WTC11 (cell line): ENCODE data around the gene PDSS1. TPM values are rescaled to one million over a fixed set of nuclear protein-coding genes. Genes with fewer than 3 reads are reported as not detected.

ENCODE experiments used
- ATAC-seq: fragments of 200-7000 bp; cut with Tn5 transposase; 2 replicates; pipeline ENCODE4 v1.10.0; 2021; ENCODE audit warnings: mild to moderate bottlenecking, moderate library complexity
- CTCF ChIA-PET: fragments of 300-600 bp; sonication (Branson Sonifier 250); formaldehyde crosslinking; loops from one replicate; lab custom pipeline; 2021; ENCODE audit warnings: antibody characterized with exemption; lab: Charles Lee
- POLR2A ChIA-PET: fragments of 350-600 bp; sonication (Branson Sonifier 250); formaldehyde crosslinking; loops from one replicate; lab custom pipeline; 2021; ENCODE audit warnings: antibody characterized with exemption; lab: Charles Lee
- DNase-seq: peaks from one replicate; pipeline ENCODE4 v3.0.0; 2021; ENCODE audit warnings: low spot score
- H3K27ac Mint-ChIP-seq: 2 replicates; pipeline ENCODE4 v1.8.0; 2021; ENCODE audit warnings: mixed read lengths
- H3K27me3 Mint-ChIP-seq: 2 replicates; pipeline ENCODE4 v1.8.0; 2021; ENCODE audit warnings: low read depth, mild to moderate bottlenecking, moderate library complexity, mixed read lengths
- H3K36me3 Mint-ChIP-seq: 2 replicates; pipeline ENCODE4 v1.8.0; 2021; ENCODE audit warnings: mixed read lengths
- H3K4me1 Mint-ChIP-seq: 2 replicates; pipeline ENCODE4 v1.8.0; 2022; ENCODE audit warnings: mixed read lengths
- H3K4me3 Mint-ChIP-seq: 2 replicates; pipeline ENCODE4 v1.8.0; 2021; ENCODE audit warnings: mild to moderate bottlenecking, moderate library complexity, mixed read lengths
- H3K9me3 Mint-ChIP-seq: 2 replicates; pipeline ENCODE4 v1.8.0; 2021; ENCODE audit warnings: mixed read lengths
- ATF6 ChIP-seq: sonication (generic); formaldehyde crosslinking; IDR thresholded peaks from 2 replicates; pipeline ENCODE4 v1.8.1; 2023; ENCODE audit warnings: mild to moderate bottlenecking, missing genetic modification reagents
- CBFB ChIP-seq: sonication (generic); formaldehyde crosslinking; IDR thresholded peaks from 2 replicates; pipeline ENCODE4 v1.8.1; 2022; ENCODE audit warnings: mild to moderate bottlenecking, low read depth, missing genetic modification reagents
- E2F1 ChIP-seq: sonication (generic); formaldehyde crosslinking; IDR thresholded peaks from 2 replicates; pipeline ENCODE4 v1.8.0; 2022; ENCODE audit warnings: mild to moderate bottlenecking, missing genetic modification reagents
- ERG ChIP-seq: fragments of 250-450 bp; sonication (Bioruptor Pico); IDR thresholded peaks from 2 replicates; pipeline ENCODE4 v1.8.0; 2021; ENCODE audit warnings: mild to moderate bottlenecking
- FOXP4 ChIP-seq: sonication (generic); formaldehyde crosslinking; IDR thresholded peaks from 2 replicates; pipeline ENCODE4 v1.8.0; 2022; ENCODE audit warnings: mild to moderate bottlenecking, missing genetic modification reagents
- GABPB1 ChIP-seq: sonication (generic); formaldehyde crosslinking; IDR thresholded peaks from 2 replicates; pipeline ENCODE4 v1.8.1; 2023; ENCODE audit warnings: mild to moderate bottlenecking, missing genetic modification reagents
- JUN ChIP-seq: sonication (generic); formaldehyde crosslinking; IDR thresholded peaks from 2 replicates; pipeline ENCODE4 v1.8.0; 2023; ENCODE audit warnings: mild to moderate bottlenecking, missing genetic modification reagents
- MAX ChIP-seq: sonication (generic); formaldehyde crosslinking; IDR thresholded peaks from 2 replicates; pipeline ENCODE4 v1.8.0; 2022; ENCODE audit warnings: mild to moderate bottlenecking, missing genetic modification reagents
- MXD4 ChIP-seq: fragments of 250-450 bp; sonication (Bioruptor Pico); IDR thresholded peaks from 2 replicates; pipeline ENCODE4 v1.8.0; 2021; ENCODE audit warnings: mild to moderate bottlenecking, moderate library complexity, borderline replicate concordance
- NR2C2 ChIP-seq: sonication (generic); formaldehyde crosslinking; IDR thresholded peaks from 2 replicates; pipeline ENCODE4 v1.8.0; 2022; ENCODE audit warnings: mild to moderate bottlenecking, missing genetic modification reagents
- PRRX2 ChIP-seq: fragments of 250-450 bp; sonication (Bioruptor Pico); IDR thresholded peaks from 2 replicates; pipeline ENCODE4 v1.8.0; 2021; ENCODE audit warnings: mild to moderate bottlenecking
- RORB ChIP-seq: fragments of 250-450 bp; sonication (Bioruptor Pico); IDR thresholded peaks from 2 replicates; pipeline ENCODE4 v1.9.0; 2021; ENCODE audit warnings: mild to moderate bottlenecking
- SMAD3 ChIP-seq: sonication (generic); formaldehyde crosslinking; IDR thresholded peaks from 2 replicates; pipeline ENCODE4 v1.8.0; 2022; ENCODE audit warnings: missing genetic modification reagents, mild to moderate bottlenecking, borderline replicate concordance
- SOX15 ChIP-seq: fragments of 250-450 bp; sonication (Bioruptor Pico); IDR thresholded peaks from 2 replicates; pipeline ENCODE4 v1.9.0; 2021; ENCODE audit warnings: mild to moderate bottlenecking
- SP1 ChIP-seq: sonication (generic); formaldehyde crosslinking; conservative IDR thresholded peaks from 2 replicates; pipeline ENCODE4 v1.8.1; 2022; ENCODE audit warnings: missing genetic modification reagents
- TCF7 ChIP-seq: sonication (generic); formaldehyde crosslinking; IDR thresholded peaks from 2 replicates; pipeline ENCODE4 v1.8.0; 2022; ENCODE audit warnings: mild to moderate bottlenecking, low read depth, missing genetic modification reagents, moderate library complexity
- TP53 ChIP-seq: sonication (generic); formaldehyde crosslinking; IDR thresholded peaks from 2 replicates; pipeline ENCODE4 v1.8.1; 2023; ENCODE audit warnings: mild to moderate bottlenecking, missing genetic modification reagents
- ZNF512 ChIP-seq: sonication (generic); formaldehyde crosslinking; IDR thresholded peaks from 2 replicates; pipeline ENCODE4 v1.8.1; 2022; ENCODE audit warnings: missing genetic modification reagents, borderline replicate concordance
- total RNA-seq: library from RNA; stranded (reverse); gene quantifications from 3 replicates; pipeline ENCODE4 v1.2.3, GENCODE V29; 2021

Gene PDSS1
- total RNA-seq, 1 experiment from 2014 or later: 13.6 TPM

- H3K27ac Mint-ChIP-seq: peak overlapping the region; percentile 36; the same call in 1 of the 2 replicates
- ChIA-PET CTCF (no interaction called here), POLR2A (no interaction called here)
- H3K4me1 Mint-ChIP-seq: peaks cover 12% of the 10 kb centered on the region
- TF ChIP-seq ZNF512 (CRISPR knock-in tag) (no peak), NR2C2 (CRISPR knock-in tag) (no peak), RORB (CRISPR knock-in tag) (no peak), PRRX2 (CRISPR knock-in tag) (no peak), MAX (CRISPR knock-in tag) (no peak), JUN (no peak), TCF7 (CRISPR knock-in tag) (no peak), ATF6 (CRISPR knock-in tag) (no peak), SMAD3 (CRISPR knock-in tag) (no peak), ERG (no peak), FOXP4 (no peak), TP53 (CRISPR knock-in tag) (no peak), SOX15 (CRISPR knock-in tag) (no peak), SP1 (no peak), GABPB1 (CRISPR knock-in tag) (no peak), MXD4 (no peak), CBFB (no peak), E2F1 (CRISPR knock-in tag) (no peak)
- ATAC-seq (no peak), DNase-seq (no peak)
- H3K9me3 Mint-ChIP-seq: no peaks in the 10 kb centered on the region
- H3K36me3 Mint-ChIP-seq: peaks cover 61% of the 10 kb centered on the region
- H3K4me3 Mint-ChIP-seq: no peak overlapping the region
- H3K27me3 Mint-ChIP-seq: no peaks in the 10 kb centered on the region
Measured at GRCh38 chr10:26735435-26735834, 37.9 kb downstream of the PDSS1 start.

- no peak for TF ChIP-seq JUN
- ATAC-seq (no peak), DNase-seq (no peak)
- POLR2A ChIA-PET: no interaction called here
- Mint-ChIP-seq H3K9me3 (no peaks in the 10 kb centered on the region), H3K27ac (no peak overlapping the region), H3K36me3 (peaks cover 68% of the 10 kb centered on the region), H3K27me3 (no peaks in the 10 kb centered on the region), H3K4me3 (no peak overlapping the region), H3K4me1 (peaks cover 12% of the 10 kb centered on the region)
- CTCF ChIA-PET: no interaction called here
Measured at GRCh38 chr10:26737730-26738129, 40.2 kb downstream of the PDSS1 start.
